ENCODE measurements around the gene UBE2R2.

- TF ChIP-seq CTCF (IDR thresholded peaks at IDR 0.05) (no peak), POLR2AphosphoS5 (IDR thresholded peaks at IDR 0.05) (no peak)
Measured at GRCh38 chr9:33932078-33932807, 115.3 kb downstream of the UBE2R2 start.

Data from upper lobe of left lung (tissue), 4 donors.